Measurements from ENCODE around the gene SFN.

Gene SFN

DNA sequence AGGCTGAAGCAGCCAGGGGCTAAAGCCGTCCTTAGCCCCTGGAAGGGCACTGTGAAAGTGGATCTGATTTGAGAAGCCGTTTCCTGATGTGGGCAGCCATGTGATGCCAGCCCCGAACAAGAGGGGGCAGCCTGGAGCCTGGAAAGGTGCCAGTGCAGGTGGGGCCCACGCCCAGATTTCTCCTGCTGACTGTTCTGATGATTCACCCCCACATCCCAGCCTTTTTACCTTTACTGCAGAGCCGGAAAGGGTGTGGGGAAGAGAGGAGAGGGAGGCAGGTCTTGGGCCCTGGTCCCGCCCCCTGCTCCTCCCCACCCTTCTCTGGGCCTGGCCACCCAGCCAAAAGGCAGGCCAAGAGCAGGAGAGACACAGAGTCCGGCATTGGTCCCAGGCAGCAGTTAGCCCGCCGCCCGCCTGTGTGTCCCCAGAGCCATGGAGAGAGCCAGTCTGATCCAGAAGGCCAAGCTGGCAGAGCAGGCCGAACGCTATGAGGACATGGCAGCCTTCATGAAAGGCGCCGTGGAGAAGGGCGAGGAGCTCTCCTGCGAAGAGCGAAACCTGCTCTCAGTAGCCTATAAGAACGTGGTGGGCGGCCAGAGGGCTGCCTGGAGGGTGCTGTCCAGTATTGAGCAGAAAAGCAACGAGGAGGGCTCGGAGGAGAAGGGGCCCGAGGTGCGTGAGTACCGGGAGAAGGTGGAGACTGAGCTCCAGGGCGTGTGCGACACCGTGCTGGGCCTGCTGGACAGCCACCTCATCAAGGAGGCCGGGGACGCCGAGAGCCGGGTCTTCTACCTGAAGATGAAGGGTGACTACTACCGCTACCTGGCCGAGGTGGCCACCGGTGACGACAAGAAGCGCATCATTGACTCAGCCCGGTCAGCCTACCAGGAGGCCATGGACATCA, at the start of gene SFN:
TSS of gene SFN (plus strand) at position 369 of the 904 bp plus-strand sequence. CDS start at position 433, 64 bp downstream.
- Histone ChIP-seq H3K36me3 (ENCODE audit: control insufficient read depth, insufficient read depth, low read length) (no peaks in the 10 kb centered on the region), H3K4me1 (ENCODE audit: control insufficient read depth, insufficient read depth, low read length) (peaks cover 36% of the 10 kb centered on the region), H3K9me3 (ENCODE audit: control insufficient read depth, insufficient read depth, low read depth, low read length) (no peaks in the 10 kb centered on the region), H3K27me3 (ENCODE audit: control insufficient read depth, insufficient read depth, low read length) (peaks cover 14% of the 10 kb centered on the region), H3K4me3 (ENCODE audit: low read depth, low read length) (peak within 1 kb of the TSS; percentile 80), H3K9ac (ENCODE audit: low read length) (peak within 1 kb of the TSS; percentile 87), H3K27ac (ENCODE audit: low read depth, low read length) (no peak within 1 kb of the TSS)

DNA sequence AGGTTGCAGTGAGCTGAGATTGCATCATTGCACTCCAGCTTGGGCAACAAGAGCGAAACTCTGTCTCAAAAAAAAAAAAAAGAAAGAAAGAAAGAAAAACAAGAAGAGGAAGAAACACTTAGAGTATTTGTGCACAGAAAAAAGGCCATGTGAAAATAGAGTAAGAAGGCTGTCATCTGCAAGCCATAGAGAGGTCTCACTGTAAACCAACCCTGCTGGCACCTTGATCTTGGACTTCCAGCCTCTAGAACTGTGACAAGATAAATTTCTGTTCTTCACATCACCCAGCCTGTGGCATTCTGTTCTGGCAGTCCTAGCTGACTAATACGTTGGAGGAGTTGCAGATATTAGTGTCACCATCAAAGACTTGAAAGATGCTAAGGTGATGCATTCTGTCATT, 48.6 kb upstream of the SFN start:
- H3K27ac ChIP-seq (ENCODE audit: low read depth, low read length): no peak overlapping the region
- H3K4me3 ChIP-seq (ENCODE audit: low read depth, low read length): no peak overlapping the region
- H3K9ac ChIP-seq (ENCODE audit: low read length): no peak overlapping the region
- H3K36me3 ChIP-seq (ENCODE audit: control insufficient read depth, insufficient read depth, low read length): no peaks in the 10 kb centered on the region
- H3K9me3 ChIP-seq (ENCODE audit: control insufficient read depth, insufficient read depth, low read depth, low read length): peaks cover 5% of the 10 kb centered on the region
- no peaks in the 10 kb centered on the region for H3K4me1 ChIP-seq (ENCODE audit: control insufficient read depth, insufficient read depth, low read length)
- H3K27me3 ChIP-seq (ENCODE audit: control insufficient read depth, insufficient read depth, low read length): no peaks in the 10 kb centered on the region

DNA sequence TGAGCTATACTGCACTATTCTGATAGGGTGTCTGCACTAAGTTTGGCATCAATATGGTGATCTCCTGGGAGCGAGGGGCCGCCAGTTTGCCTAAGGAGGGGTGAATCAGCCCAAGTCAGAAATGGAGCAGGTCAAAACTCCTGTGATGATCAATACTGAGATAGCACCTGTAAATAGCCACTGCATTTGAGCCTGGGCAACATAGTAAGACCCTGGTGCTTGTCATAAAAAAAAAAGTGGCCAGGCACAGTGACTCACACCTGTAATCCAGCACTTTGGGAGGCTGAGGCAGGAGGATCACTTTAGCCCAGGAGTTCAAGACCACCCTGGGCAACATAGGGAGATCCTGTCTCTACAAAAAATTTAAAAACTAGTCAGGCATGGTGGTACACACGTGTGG, 48.1 kb upstream of the SFN start:
- no peaks in the 10 kb centered on the region for H3K4me1 ChIP-seq (ENCODE audit: control insufficient read depth, insufficient read depth, low read length)

DNA sequence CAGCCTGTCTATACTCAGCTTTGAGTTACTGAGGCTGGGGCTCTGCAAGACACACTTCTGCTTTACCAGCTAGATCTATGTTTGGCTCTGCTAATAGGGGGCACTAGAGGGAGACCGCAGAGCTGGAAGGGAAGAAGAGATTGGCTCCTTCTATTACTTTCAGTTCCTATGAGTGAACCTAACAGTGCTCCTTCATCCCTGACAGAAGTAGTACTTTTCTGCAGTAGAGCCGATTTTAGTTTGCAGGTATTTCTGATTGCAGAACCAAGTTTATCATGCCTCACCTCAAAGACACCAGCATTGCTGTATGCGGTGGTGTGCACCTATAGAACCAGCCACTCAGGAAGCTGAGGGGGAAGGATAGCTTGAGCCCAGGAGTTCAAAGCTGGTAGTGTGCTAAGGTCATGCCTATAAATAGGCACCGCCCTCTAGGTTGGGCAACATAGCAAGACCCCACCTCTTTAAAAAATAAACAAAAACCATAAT, 42.1 kb upstream of the SFN start:
- H3K4me3 ChIP-seq (ENCODE audit: low read depth, low read length): no peak overlapping the region
- H3K9ac ChIP-seq (ENCODE audit: low read length): no peak overlapping the region
- no peak overlapping the region for H3K27ac ChIP-seq (ENCODE audit: low read depth, low read length)
- H3K36me3 ChIP-seq (ENCODE audit: control insufficient read depth, insufficient read depth, low read length): no peaks in the 10 kb centered on the region
- no peaks in the 10 kb centered on the region for H3K27me3 ChIP-seq (ENCODE audit: control insufficient read depth, insufficient read depth, low read length)
- peaks cover 2% of the 10 kb centered on the region; the same call in 1 of the 2 replicates for H3K4me1 ChIP-seq (ENCODE audit: control insufficient read depth, insufficient read depth, low read length)
- 0 out of 2 replicates have a peak, but pooled peaks cover 2% of the 10 kb centered on the region for H3K9me3 ChIP-seq (ENCODE audit: control insufficient read depth, insufficient read depth, low read depth, low read length)

More for the DNA sequence above, 48.1 kb upstream of the SFN start:
- Histone ChIP-seq H3K4me3 (ENCODE audit: low read depth, low read length) (no peak overlapping the region), H3K9me3 (ENCODE audit: control insufficient read depth, insufficient read depth, low read depth, low read length) (peaks cover 5% of the 10 kb centered on the region), H3K27me3 (ENCODE audit: control insufficient read depth, insufficient read depth, low read length) (no peaks in the 10 kb centered on the region), H3K9ac (ENCODE audit: low read length) (no peak overlapping the region), H3K36me3 (ENCODE audit: control insufficient read depth, insufficient read depth, low read length) (no peaks in the 10 kb centered on the region), H3K27ac (ENCODE audit: low read depth, low read length) (no peak overlapping the region)

DNA sequence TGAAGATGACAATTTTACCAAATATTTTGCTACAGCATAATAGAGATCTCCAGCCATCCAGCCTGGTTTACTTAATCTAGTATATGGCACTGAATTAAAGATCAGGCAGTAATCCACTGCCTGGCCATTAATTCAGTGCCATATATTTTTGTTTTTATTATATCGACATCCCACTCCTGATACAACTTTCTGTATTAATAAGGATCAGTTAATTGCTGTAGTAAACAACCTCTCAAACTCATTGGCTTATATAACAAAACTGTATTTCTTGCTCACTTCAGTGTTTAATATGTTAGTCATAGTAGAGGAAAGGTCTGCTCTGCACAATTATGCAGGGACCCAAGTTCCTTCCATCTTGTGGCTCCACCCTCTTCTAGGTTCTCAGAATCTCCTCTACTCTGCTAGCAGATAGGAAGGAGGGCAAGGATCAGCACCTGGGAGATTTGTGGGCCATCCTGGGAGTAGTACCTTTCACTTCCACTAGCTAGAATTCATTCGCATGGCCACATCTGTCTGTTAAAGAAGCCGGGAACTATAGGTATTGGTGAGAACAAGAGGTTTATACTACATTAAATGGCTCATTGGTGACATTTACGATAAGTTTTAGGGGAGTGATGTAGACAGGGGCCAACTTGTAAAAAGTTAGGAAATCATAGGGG, 40.1 kb upstream of the SFN start:
- Histone ChIP-seq H3K27ac (ENCODE audit: low read depth, low read length) (no peak overlapping the region), H3K9ac (ENCODE audit: low read length) (no peak overlapping the region), H3K4me3 (ENCODE audit: low read depth, low read length) (no peak overlapping the region), H3K4me1 (ENCODE audit: control insufficient read depth, insufficient read depth, low read length) (peaks cover 14% of the 10 kb centered on the region), H3K9me3 (ENCODE audit: control insufficient read depth, insufficient read depth, low read depth, low read length) (no peaks in the 10 kb centered on the region), H3K27me3 (ENCODE audit: control insufficient read depth, insufficient read depth, low read length) (no peaks in the 10 kb centered on the region), H3K36me3 (ENCODE audit: control insufficient read depth, insufficient read depth, low read length) (no peaks in the 10 kb centered on the region)

DNA sequence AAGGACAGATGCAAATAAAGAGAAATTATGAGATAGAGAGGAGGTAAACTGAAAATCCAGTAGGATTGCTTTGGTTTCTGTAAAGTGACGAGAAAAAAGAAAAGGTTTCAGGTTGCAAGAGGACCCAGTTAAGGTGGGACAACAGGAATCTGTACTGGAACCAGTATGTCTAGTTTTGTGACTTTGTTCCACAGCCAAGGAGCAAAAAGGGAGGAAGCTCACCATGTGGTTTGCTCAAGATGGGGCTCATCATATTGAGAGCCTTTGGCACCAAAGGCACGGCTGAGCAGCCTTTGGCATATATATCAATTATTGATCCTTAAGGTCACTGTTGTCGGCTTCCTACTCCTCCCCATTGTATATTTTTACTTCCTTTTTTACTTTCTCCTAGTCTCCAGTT, 38.2 kb upstream of the SFN start:
- no peak overlapping the region for H3K9ac ChIP-seq (ENCODE audit: low read length)
- H3K9me3 ChIP-seq (ENCODE audit: control insufficient read depth, insufficient read depth, low read depth, low read length): no peaks in the 10 kb centered on the region
- no peak overlapping the region for H3K4me3 ChIP-seq (ENCODE audit: low read depth, low read length)
- H3K27me3 ChIP-seq (ENCODE audit: control insufficient read depth, insufficient read depth, low read length): no peaks in the 10 kb centered on the region
- H3K36me3 ChIP-seq (ENCODE audit: control insufficient read depth, insufficient read depth, low read length): peaks cover 6% of the 10 kb centered on the region
- H3K27ac ChIP-seq (ENCODE audit: low read depth, low read length): no peak overlapping the region
- peaks cover 19% of the 10 kb centered on the region for H3K4me1 ChIP-seq (ENCODE audit: control insufficient read depth, insufficient read depth, low read length)

DNA sequence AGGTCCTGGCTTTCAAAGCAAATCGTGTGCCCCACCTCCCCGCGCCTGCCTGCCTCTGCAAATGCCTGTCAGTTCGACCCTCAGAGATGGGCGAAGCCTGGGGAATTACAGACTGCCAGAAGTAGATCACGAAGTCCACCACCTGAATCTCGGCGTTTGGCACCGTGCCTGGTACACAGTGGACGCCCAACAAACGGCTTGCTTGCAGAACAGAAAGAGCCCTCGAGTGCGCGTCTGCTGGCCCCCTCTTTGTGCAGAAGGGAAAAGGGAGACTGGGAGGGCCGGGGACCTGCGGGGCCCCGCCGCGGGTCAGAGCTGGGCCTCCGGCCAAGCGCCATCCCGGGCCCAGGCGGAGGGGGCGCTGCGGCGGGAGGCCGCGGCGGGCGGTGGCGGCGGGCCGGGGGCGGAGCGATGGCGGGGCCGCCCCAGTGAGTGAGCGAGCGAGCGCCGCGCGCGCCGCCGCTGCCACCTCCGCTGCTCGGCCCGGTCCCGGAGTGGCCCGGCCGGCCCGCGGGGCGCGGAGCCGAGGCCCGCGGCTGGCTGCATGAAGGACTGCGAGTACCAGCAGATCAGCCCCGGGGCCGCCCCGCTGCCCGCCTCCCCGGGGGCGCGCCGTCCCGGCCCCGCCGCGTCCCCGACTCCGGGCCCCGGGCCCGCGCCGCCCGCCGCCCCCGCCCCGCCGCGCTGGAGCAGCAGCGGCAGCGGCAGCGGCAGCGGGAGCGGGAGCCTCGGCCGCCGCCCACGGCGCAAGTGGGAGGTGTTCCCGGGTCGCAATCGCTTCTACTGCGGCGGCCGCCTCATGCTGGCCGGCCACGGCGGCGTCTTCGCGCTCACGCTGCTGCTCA, 36.5 kb upstream of the SFN start, which contains the start of gene ZDHHC18:
TSS of gene ZDHHC18 (plus strand) at position 428 of the 845 bp plus-strand sequence. CDS start at position 545, 117 bp downstream.
- Histone ChIP-seq H3K9ac (ENCODE audit: low read length) (peak within 1 kb of the TSS; percentile 67), H3K36me3 (ENCODE audit: control insufficient read depth, insufficient read depth, low read length) (peaks cover 18% of the 10 kb centered on the region), H3K4me3 (ENCODE audit: low read depth, low read length) (peak within 1 kb of the TSS; percentile 70), H3K9me3 (ENCODE audit: control insufficient read depth, insufficient read depth, low read depth, low read length) (no peaks in the 10 kb centered on the region), H3K27ac (ENCODE audit: low read depth, low read length) (peak within 1 kb of the TSS; percentile 6; the same call in 1 of the 2 replicates), H3K4me1 (ENCODE audit: control insufficient read depth, insufficient read depth, low read length) (peaks cover 19% of the 10 kb centered on the region), H3K27me3 (ENCODE audit: control insufficient read depth, insufficient read depth, low read length) (no peaks in the 10 kb centered on the region)

DNA sequence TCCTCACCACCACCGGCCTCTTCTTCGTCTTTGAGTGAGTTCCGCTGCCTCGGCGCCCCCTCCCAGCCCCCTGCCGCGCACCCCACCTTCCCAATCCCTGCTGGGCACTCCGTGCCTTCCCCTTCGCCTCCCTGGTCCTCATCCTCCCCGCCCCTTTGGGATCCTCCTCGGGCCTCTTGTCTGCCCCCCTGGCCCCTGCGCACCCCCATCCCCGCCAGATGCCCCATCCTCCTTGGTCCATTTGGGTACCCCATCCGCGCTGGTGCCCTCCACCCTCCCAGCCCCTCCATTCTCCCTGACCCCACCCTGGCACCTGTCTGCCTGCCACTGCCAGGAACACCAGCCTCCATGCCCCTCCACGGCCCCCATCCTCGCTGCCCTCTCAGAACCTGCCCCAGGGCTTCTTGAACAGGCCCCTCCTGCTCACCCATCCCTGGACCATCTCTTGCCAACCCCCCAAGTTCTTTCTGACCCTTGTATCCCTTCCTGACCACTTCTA, 35.8 kb upstream of the SFN start:
- no peak overlapping the region for H3K27ac ChIP-seq (ENCODE audit: low read depth, low read length)
- peak overlapping the region; percentile 50 for H3K9ac ChIP-seq (ENCODE audit: low read length)
- H3K27me3 ChIP-seq (ENCODE audit: control insufficient read depth, insufficient read depth, low read length): no peaks in the 10 kb centered on the region
- peaks cover 19% of the 10 kb centered on the region for H3K4me1 ChIP-seq (ENCODE audit: control insufficient read depth, insufficient read depth, low read length)
- no peaks in the 10 kb centered on the region for H3K9me3 ChIP-seq (ENCODE audit: control insufficient read depth, insufficient read depth, low read depth, low read length)
- peaks cover 25% of the 10 kb centered on the region for H3K36me3 ChIP-seq (ENCODE audit: control insufficient read depth, insufficient read depth, low read length)
- peak overlapping the region; percentile 70 for H3K4me3 ChIP-seq (ENCODE audit: low read depth, low read length)

DNA sequence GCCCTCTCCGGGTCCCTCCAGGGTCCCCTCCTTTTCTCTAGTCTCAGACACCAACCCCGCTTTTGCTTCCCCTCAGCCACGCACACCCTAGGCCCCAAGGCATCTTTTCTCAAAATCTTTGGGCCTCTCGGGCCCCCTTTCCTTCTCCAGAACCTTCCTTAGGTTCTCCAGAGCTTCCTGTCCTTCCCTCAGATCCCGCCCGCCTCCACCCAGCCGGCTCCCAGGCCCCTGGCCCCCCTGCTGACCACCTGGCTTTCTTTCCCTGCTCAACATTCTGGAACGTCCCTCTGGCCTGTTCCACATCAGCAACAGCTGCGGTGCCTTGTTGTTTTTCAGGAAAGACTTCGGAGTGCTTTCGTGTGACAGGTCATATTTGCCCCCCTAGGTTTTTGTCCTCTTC, 35.3 kb upstream of the SFN start:
- Histone ChIP-seq H3K36me3 (ENCODE audit: control insufficient read depth, insufficient read depth, low read length) (peaks cover 30% of the 10 kb centered on the region), H3K27ac (ENCODE audit: low read depth, low read length) (no peak overlapping the region), H3K4me3 (ENCODE audit: low read depth, low read length) (peak overlapping the region; percentile 70), H3K9ac (ENCODE audit: low read length) (peak overlapping the region; percentile 17), H3K27me3 (ENCODE audit: control insufficient read depth, insufficient read depth, low read length) (no peaks in the 10 kb centered on the region), H3K9me3 (ENCODE audit: control insufficient read depth, insufficient read depth, low read depth, low read length) (no peaks in the 10 kb centered on the region), H3K4me1 (ENCODE audit: control insufficient read depth, insufficient read depth, low read length) (peaks cover 19% of the 10 kb centered on the region)

DNA sequence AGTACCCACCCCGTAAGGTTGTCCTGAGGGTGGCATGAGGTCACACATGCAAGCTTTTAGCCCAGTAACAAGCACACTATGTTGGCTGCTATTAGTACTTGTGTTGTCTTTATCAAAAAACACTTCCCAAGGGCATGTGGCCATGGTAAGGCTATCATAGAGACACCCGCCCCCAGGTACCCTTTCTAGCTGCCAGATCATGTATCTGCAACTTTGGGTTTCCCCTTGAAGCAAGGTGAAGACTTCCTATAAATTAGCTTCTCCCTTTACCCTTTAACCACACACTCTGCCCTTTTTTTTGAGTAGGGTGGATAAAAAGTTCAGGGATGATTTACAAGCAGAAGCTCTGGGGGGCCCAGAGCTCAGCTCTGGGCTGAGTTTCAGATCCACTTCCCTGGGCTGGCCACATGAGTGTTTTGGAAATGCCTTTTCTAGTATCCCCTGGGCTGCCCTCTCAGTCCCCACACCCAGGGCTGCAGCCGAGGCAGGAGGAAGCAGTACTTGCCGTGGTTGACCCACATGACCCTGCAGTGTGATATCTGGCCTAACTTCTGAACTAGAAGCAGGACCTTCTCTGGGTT, 34.4 kb upstream of the SFN start:
- H3K9me3 ChIP-seq (ENCODE audit: control insufficient read depth, insufficient read depth, low read depth, low read length): no peaks in the 10 kb centered on the region
- H3K4me3 ChIP-seq (ENCODE audit: low read depth, low read length): no peak overlapping the region
- H3K27ac ChIP-seq (ENCODE audit: low read depth, low read length): no peak overlapping the region
- no peaks in the 10 kb centered on the region for H3K27me3 ChIP-seq (ENCODE audit: control insufficient read depth, insufficient read depth, low read length)
- peaks cover 19% of the 10 kb centered on the region for H3K4me1 ChIP-seq (ENCODE audit: control insufficient read depth, insufficient read depth, low read length)
- H3K9ac ChIP-seq (ENCODE audit: low read length): no peak overlapping the region
- peaks cover 38% of the 10 kb centered on the region for H3K36me3 ChIP-seq (ENCODE audit: control insufficient read depth, insufficient read depth, low read length)

Data from HUES6 (cell line).